Astrocyte (in vitro differentiated cells and primary cell): Measurements from ENCODE around the gene CRY1. TPM values are rescaled to one million over a fixed set of nuclear protein-coding genes. Genes with fewer than 3 reads are reported as not detected.

Experiments used
- DNase-seq: peaks from one replicate; pipeline ENCODE4 v3.0.0-alpha.2; 2010; ENCODE audit warnings: low read depth
- FAIRE-seq: peaks from 2 replicates; lab custom pipeline; 2011; peaks lifted over from hg19 to GRCh38; lab: Jason Lieb, UNC
- H2AFZ ChIP-seq: 2 replicates; pipeline ENCODE4 v1.6.0; 2012; ENCODE audit warnings: low read depth, low read length, inconsistent platforms
- H3K27ac ChIP-seq: 2 replicates; pipeline ENCODE4 v1.5.1; 2011; ENCODE audit warnings: low read depth, low read length, inconsistent platforms
- H3K27me3 ChIP-seq: 2 replicates; pipeline ENCODE4 v1.6.0; 2011; ENCODE audit warnings: low read length, inconsistent platforms; ENCODE audit not compliant: insufficient read depth
- H3K36me3 ChIP-seq: 2 replicates; pipeline ENCODE4 v1.5.1; 2011; ENCODE audit warnings: low read length, inconsistent platforms; ENCODE audit not compliant: insufficient read depth
- H3K4me1 ChIP-seq: 2 replicates; pipeline ENCODE4 v1.5.1; 2011; ENCODE audit warnings: low read length, inconsistent platforms; ENCODE audit not compliant: insufficient read depth
- H3K4me2 ChIP-seq: 2 replicates; pipeline ENCODE4 v1.6.0; 2012; ENCODE audit warnings: low read length, inconsistent platforms
- H3K4me3 ChIP-seq: 2 replicates; pipeline ENCODE4 v1.5.1; 2011; ENCODE audit warnings: low read depth, mild to moderate bottlenecking, low read length, inconsistent platforms; ENCODE audit not compliant: insufficient read depth
- H3K79me2 ChIP-seq: 2 replicates; pipeline ENCODE4 v1.6.0; 2012; ENCODE audit warnings: mild to moderate bottlenecking, low read length, inconsistent platforms; ENCODE audit not compliant: insufficient read depth
- H3K9ac ChIP-seq: 2 replicates; pipeline ENCODE4 v1.6.0; 2012; ENCODE audit warnings: mild to moderate bottlenecking, low read length, inconsistent platforms
- H3K9me3 ChIP-seq: 2 replicates; pipeline ENCODE4 v1.5.1; 2012; ENCODE audit warnings: low read depth, mild to moderate bottlenecking, low read length, inconsistent platforms; ENCODE audit not compliant: insufficient read depth
- H4K20me1 ChIP-seq: 2 replicates; pipeline ENCODE4 v1.6.0; 2012; ENCODE audit warnings: low read length, inconsistent platforms; ENCODE audit not compliant: insufficient read depth
- H3K27ac Mint-ChIP-seq: one replicate; pipeline ENCODE4 v1.8.0; 2021; ENCODE audit warnings: mild to moderate bottlenecking, mixed read lengths; ENCODE audit not compliant: unreplicated experiment
- H3K27me3 Mint-ChIP-seq: one replicate; pipeline ENCODE4 v1.8.0; 2021; ENCODE audit warnings: low read depth, mixed read lengths; ENCODE audit not compliant: unreplicated experiment
- H3K36me3 Mint-ChIP-seq: one replicate; pipeline ENCODE4 v1.8.0; 2021; ENCODE audit warnings: low read depth, mixed read lengths; ENCODE audit not compliant: unreplicated experiment
- H3K4me1 Mint-ChIP-seq: one replicate; pipeline ENCODE4 v1.8.0; 2021; ENCODE audit warnings: low read depth, mixed read lengths; ENCODE audit not compliant: unreplicated experiment
- H3K4me3 Mint-ChIP-seq: one replicate; pipeline ENCODE4 v1.8.0; 2021; ENCODE audit warnings: mild to moderate bottlenecking, moderate library complexity, mixed read lengths; ENCODE audit not compliant: unreplicated experiment
- H3K9me3 Mint-ChIP-seq: one replicate; pipeline ENCODE4 v1.8.0; 2021; ENCODE audit warnings: mild to moderate bottlenecking, mixed read lengths; ENCODE audit not compliant: unreplicated experiment
- EZH2 ChIP-seq: IDR thresholded peaks from 2 replicates; pipeline ENCODE4 v1.6.1; 2012; ENCODE audit warnings: mild to moderate bottlenecking, low read length, inconsistent platforms; ENCODE audit not compliant: insufficient read depth
- total RNA-seq: library from RNA; stranded (reverse); gene quantifications from 2 replicates; pipeline ENCODE4 v1.2.1, GENCODE V29; 2021
- TF ChIP-seq, protein P1 (sequence below): IDR thresholded peaks from 2 replicates; pipeline ENCODE4 v1.5.1; 2011; ENCODE audit warnings: low read depth, mild to moderate bottlenecking, inconsistent platforms, low read length, moderate library complexity; ENCODE audit not compliant: insufficient read depth

Gene CRY1
- total RNA-seq, 1 donor from 2014 or later = 18.3 TPM

DNA sequence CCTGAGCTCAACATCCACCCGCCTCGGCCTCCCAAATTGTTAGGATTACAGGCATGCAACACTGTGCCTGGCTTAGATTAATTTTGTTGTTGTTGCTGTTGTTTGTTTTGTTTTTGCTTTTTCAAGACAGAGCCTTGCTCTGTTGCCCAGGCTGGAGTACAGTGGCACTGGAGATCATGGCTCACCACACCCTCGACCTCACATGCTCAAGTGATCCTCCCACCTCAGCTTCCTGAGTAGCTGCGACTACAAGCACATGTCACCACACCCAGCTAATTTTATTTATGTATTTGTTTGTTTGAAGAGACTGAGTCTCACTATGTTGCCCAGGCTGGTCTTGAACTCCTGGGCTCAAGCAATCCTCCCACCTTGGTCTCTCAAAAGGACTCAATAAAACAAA, 26.7 kb downstream of the CRY1 start:
- Mint-ChIP-seq H3K27ac (no peak overlapping the region), H3K27me3 (no peaks in the 10 kb centered on the region), H3K4me3 (no peak overlapping the region), H3K4me1 (no peaks in the 10 kb centered on the region), H3K9me3 (no peaks in the 10 kb centered on the region), H3K36me3 (no peaks in the 10 kb centered on the region)
- no peak overlapping the region for H3K9ac ChIP-seq
- no peak overlapping the region for H3K4me2 ChIP-seq
- no peak overlapping the region for H3K27ac ChIP-seq
- no peaks in the 10 kb centered on the region for H3K4me1 ChIP-seq
- H2AFZ ChIP-seq = no peak overlapping the region
- no peaks in the 10 kb centered on the region for H3K9me3 ChIP-seq
- no peak overlapping the region for H3K4me3 ChIP-seq
- peaks cover 6% of the 10 kb centered on the region for H3K79me2 ChIP-seq
- DNase-seq (no peak), FAIRE-seq (no peak)
- no peaks in the 10 kb centered on the region for H3K27me3 ChIP-seq
- H3K36me3 ChIP-seq = no peaks in the 10 kb centered on the region
- peaks cover 3% of the 10 kb centered on the region for H4K20me1 ChIP-seq
- TF ChIP-seq, protein P1, sequence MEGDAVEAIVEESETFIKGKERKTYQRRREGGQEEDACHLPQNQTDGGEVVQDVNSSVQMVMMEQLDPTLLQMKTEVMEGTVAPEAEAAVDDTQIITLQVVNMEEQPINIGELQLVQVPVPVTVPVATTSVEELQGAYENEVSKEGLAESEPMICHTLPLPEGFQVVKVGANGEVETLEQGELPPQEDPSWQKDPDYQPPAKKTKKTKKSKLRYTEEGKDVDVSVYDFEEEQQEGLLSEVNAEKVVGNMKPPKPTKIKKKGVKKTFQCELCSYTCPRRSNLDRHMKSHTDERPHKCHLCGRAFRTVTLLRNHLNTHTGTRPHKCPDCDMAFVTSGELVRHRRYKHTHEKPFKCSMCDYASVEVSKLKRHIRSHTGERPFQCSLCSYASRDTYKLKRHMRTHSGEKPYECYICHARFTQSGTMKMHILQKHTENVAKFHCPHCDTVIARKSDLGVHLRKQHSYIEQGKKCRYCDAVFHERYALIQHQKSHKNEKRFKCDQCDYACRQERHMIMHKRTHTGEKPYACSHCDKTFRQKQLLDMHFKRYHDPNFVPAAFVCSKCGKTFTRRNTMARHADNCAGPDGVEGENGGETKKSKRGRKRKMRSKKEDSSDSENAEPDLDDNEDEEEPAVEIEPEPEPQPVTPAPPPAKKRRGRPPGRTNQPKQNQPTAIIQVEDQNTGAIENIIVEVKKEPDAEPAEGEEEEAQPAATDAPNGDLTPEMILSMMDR = no peak

DNA sequence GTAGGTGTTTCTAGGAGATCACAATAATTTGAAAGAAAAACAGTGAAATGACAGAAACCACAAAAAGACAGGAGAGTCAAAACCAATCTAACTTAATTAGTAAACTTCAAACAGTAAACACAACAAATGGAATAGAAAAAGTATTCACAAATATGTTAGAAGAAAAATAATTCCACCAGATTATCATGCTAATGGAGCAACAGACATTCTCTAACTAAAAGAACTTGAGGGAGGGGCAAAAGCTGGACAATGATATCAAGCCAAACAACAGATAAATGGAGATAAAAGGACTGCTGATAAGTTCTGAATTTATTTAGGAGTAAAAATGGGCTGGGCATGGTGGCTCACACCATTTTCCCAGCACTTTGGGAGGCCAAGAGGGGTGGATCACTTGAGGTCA, 28.7 kb downstream of the CRY1 start:
- Mint-ChIP-seq H3K4me1 (no peaks in the 10 kb centered on the region), H3K36me3 (no peaks in the 10 kb centered on the region), H3K27ac (no peak overlapping the region), H3K27me3 (no peaks in the 10 kb centered on the region), H3K9me3 (no peaks in the 10 kb centered on the region), H3K4me3 (no peak overlapping the region)
- Histone ChIP-seq H3K27ac (no peak overlapping the region), H3K27me3 (no peaks in the 10 kb centered on the region), H3K9ac (no peak overlapping the region), H3K9me3 (no peaks in the 10 kb centered on the region), H3K79me2 (peaks cover 6% of the 10 kb centered on the region), H3K4me2 (no peak overlapping the region), H3K4me1 (no peaks in the 10 kb centered on the region), H3K36me3 (no peaks in the 10 kb centered on the region), H2AFZ (no peak overlapping the region), H4K20me1 (peaks cover 3% of the 10 kb centered on the region), H3K4me3 (no peak overlapping the region)
- DNase-seq (no peak), FAIRE-seq (no peak)
- no peak for TF ChIP-seq EZH2
- TF ChIP-seq, protein P1 = no peak

DNA sequence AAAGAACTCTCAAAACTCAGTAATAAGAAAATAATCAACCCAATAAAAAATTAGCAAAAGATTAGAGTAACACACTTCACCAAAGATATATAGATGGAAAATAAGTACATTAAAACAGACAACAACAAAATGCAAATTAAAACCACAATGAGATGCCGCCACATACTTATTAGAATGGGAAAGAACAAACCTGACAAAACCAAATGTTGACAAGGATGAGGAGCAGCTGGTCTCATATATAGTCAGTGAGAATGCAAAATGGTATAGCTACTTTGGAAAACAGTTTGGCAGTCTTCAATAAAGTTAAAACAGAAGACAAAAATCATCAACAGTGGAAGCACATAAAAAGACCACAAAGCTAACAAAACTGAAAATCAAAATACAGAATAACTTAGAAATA, 29.1 kb downstream of the CRY1 start:
- Histone ChIP-seq H3K4me2 (no peak overlapping the region), H3K79me2 (peaks cover 6% of the 10 kb centered on the region), H3K4me1 (no peaks in the 10 kb centered on the region), H3K36me3 (no peaks in the 10 kb centered on the region), H2AFZ (no peak overlapping the region), H3K9ac (no peak overlapping the region), H3K9me3 (no peaks in the 10 kb centered on the region), H4K20me1 (peaks cover 3% of the 10 kb centered on the region), H3K27me3 (no peaks in the 10 kb centered on the region), H3K27ac (no peak overlapping the region), H3K4me3 (no peak overlapping the region)
- FAIRE-seq = no peak
- H3K27ac Mint-ChIP-seq = no peak overlapping the region
- H3K9me3 Mint-ChIP-seq = no peaks in the 10 kb centered on the region
- TF ChIP-seq, protein P1 = no peak
- TF ChIP-seq EZH2 = no peak
- no peaks in the 10 kb centered on the region for H3K36me3 Mint-ChIP-seq
- H3K27me3 Mint-ChIP-seq = no peaks in the 10 kb centered on the region
- DNase-seq = no peak
- H3K4me1 Mint-ChIP-seq = no peaks in the 10 kb centered on the region
- no peak overlapping the region for H3K4me3 Mint-ChIP-seq
